Measurements from ENCODE around the gene USP50.
"Not testable (repeated sequence)": the region's sequence is repeated elsewhere in the genome, so short reads cannot be mapped to it uniquely, and the experiment has no call there.

The USP50 gene

GRCh38 chr15:50494547-50494946 is 51.9 kb downstream of the USP50 start:
- peaks cover 91% of the 10 kb centered on the region for H3K36me3 ChIP-seq (ENCODE audit: insufficient read depth, low read length)
- not testable (repeated sequence) for H2AFZ ChIP-seq (ENCODE audit: low read depth, low read length); H3K4me3 ChIP-seq (ENCODE audit: low read length); H3K27me3 ChIP-seq (ENCODE audit: insufficient read depth, low read length); H3K9me3 ChIP-seq (ENCODE audit: low read length); H3K4me1 ChIP-seq (ENCODE audit: insufficient read depth, low read length)

DNA sequence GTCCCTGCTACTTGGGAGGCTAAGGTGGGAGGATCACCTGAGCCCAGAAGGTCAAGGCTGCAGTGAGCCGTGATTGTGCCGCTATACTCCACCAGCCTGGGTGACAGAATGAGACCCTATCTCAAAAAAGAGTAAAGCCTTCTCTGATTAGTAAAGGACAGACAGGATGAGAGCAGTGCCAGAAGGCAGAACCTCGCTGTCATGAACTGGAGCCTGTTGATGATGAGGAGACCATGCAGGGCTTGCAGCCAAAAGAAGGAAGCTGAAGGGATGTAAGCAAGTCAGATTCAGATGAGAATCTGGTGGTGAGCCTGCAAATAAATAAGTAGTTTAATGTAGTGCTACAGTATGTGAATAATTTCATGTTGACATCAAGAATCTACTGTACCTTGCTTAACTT is 52.8 kb downstream of the USP50 start:
- H3K9me3 ChIP-seq (ENCODE audit: low read length), result no peaks in the 10 kb centered on the region
- H3K36me3 ChIP-seq (ENCODE audit: insufficient read depth, low read length), result peaks cover 89% of the 10 kb centered on the region
- H3K4me1 ChIP-seq (ENCODE audit: insufficient read depth, low read length), result no peaks in the 10 kb centered on the region
- no peak overlapping the region for H2AFZ ChIP-seq (ENCODE audit: low read depth, low read length)
- no peaks in the 10 kb centered on the region for H3K27me3 ChIP-seq (ENCODE audit: insufficient read depth, low read length)
- no peak overlapping the region for H3K4me3 ChIP-seq (ENCODE audit: low read length)

- no peaks in the 10 kb centered on the region for H3K4me1 ChIP-seq (ENCODE audit: insufficient read depth, low read length)
- no peaks in the 10 kb centered on the region for H3K27me3 ChIP-seq (ENCODE audit: insufficient read depth, low read length)
- H3K9me3 ChIP-seq (ENCODE audit: low read length), result no peaks in the 10 kb centered on the region
- peaks cover 75% of the 10 kb centered on the region for H3K36me3 ChIP-seq (ENCODE audit: insufficient read depth, low read length)
- no peak overlapping the region for H2AFZ ChIP-seq (ENCODE audit: low read depth, low read length)
- H3K4me3 ChIP-seq (ENCODE audit: low read length), result no peak overlapping the region
These were observed 59.2 kb downstream of the USP50 start for GRCh38 chr15:50487287-50487686.

DNA sequence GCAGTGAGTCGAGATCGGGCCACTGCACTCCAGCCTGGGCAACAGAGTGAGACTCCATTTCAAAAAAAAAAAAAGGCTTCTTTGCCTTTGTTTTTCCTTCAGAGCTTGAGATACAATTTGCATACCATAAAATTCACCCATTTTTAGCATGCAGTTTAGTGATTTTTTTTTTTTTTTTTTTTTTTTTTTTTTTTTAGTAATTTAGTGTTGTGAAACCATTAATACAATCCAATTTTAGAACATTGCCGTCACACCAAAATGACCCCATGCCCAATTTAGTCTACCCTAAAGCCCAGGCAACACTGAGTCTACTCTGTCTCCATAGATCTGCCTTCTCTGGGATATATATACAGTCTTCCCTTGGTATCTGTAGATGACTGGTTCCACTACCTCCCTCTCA is 61.1 kb downstream of the USP50 start:
- Histone ChIP-seq H3K36me3 (ENCODE audit: insufficient read depth, low read length) (peaks cover 75% of the 10 kb centered on the region), H3K4me3 (ENCODE audit: low read length) (no peak overlapping the region), H3K4me1 (ENCODE audit: insufficient read depth, low read length) (no peaks in the 10 kb centered on the region), H2AFZ (ENCODE audit: low read depth, low read length) (no peak overlapping the region), H3K27me3 (ENCODE audit: insufficient read depth, low read length) (no peaks in the 10 kb centered on the region), H3K9me3 (ENCODE audit: low read length) (no peaks in the 10 kb centered on the region)

- Histone ChIP-seq H3K36me3 (ENCODE audit: insufficient read depth, low read length) (peaks cover 75% of the 10 kb centered on the region), H3K27me3 (ENCODE audit: insufficient read depth, low read length) (no peaks in the 10 kb centered on the region), H3K4me1 (ENCODE audit: insufficient read depth, low read length) (no peaks in the 10 kb centered on the region), H2AFZ (ENCODE audit: low read depth, low read length) (no peak overlapping the region), H3K4me3 (ENCODE audit: low read length) (no peak overlapping the region), H3K9me3 (ENCODE audit: low read length) (no peaks in the 10 kb centered on the region)
These were observed 61.7 kb downstream of the USP50 start for GRCh38 chr15:50484781-50485180.

GRCh38 chr15:50476143-50476542 is 70.3 kb downstream of the USP50 start:
- Histone ChIP-seq H3K36me3 (ENCODE audit: insufficient read depth, low read length) (peaks cover 53% of the 10 kb centered on the region), H3K4me3 (ENCODE audit: low read length) (no peak overlapping the region), H2AFZ (ENCODE audit: low read depth, low read length) (no peak overlapping the region), H3K4me1 (ENCODE audit: insufficient read depth, low read length) (no peaks in the 10 kb centered on the region), H3K27me3 (ENCODE audit: insufficient read depth, low read length) (no peaks in the 10 kb centered on the region), H3K9me3 (ENCODE audit: low read length) (no peaks in the 10 kb centered on the region)

GRCh38 chr15:50471072-50471471 is 75.4 kb downstream of the USP50 start:
- Histone ChIP-seq H3K27me3 (ENCODE audit: insufficient read depth, low read length) (no peaks in the 10 kb centered on the region), H3K36me3 (ENCODE audit: insufficient read depth, low read length) (peaks cover 37% of the 10 kb centered on the region), H2AFZ (ENCODE audit: low read depth, low read length) (no peak overlapping the region), H3K4me1 (ENCODE audit: insufficient read depth, low read length) (no peaks in the 10 kb centered on the region), H3K9me3 (ENCODE audit: low read length) (no peaks in the 10 kb centered on the region), H3K4me3 (ENCODE audit: low read length) (no peak overlapping the region)

GRCh38 chr15:50463423-50464358 is 82.8 kb downstream of the USP50 start:
- Histone ChIP-seq H3K27me3 (ENCODE audit: insufficient read depth, low read length) (no peaks in the 10 kb centered on the region), H3K9me3 (ENCODE audit: low read length) (no peaks in the 10 kb centered on the region), H3K4me1 (ENCODE audit: insufficient read depth, low read length) (no peaks in the 10 kb centered on the region), H3K36me3 (ENCODE audit: insufficient read depth, low read length) (peaks cover 49% of the 10 kb centered on the region), H2AFZ (ENCODE audit: low read depth, low read length) (no peak overlapping the region), H3K4me3 (ENCODE audit: low read length) (no peak overlapping the region)

DNA sequence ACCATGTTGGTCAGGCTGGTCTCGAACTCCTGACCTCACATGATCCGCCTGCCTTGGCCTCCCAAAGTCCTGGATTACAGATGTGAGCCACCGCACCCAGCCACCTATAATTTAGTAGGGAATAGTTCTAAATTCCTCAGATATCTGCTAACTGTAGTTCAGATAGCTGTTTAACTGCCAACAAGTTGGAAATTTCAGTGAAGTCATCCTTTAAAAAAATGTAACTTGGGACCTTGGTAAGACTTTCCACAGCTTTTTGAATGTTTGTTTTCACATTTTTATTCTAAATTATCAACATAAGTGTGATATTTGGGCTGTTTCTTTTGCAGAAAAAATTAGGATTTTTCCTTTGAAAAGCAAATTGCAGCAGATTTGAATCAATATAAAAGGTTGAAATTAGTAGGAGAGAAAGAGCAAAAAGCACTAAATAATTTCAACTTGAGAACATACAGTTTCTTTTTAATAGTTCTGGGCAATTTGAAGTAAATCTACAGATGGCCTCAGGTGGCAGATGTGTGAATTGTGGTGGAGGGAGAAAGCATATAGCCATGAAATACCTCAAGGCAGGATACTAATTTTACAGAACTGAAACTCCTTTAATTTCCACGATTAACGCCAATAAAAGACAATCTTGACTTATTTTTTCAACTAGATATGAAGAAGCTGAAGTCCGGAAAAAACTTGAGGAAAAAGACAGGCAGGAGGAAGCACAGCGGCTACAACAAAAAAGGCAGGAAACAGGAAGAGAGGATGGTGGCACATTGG is 87.9 kb downstream of the USP50 start:
- Histone ChIP-seq H3K4me1 (ENCODE audit: insufficient read depth, low read length) (no peaks in the 10 kb centered on the region), H3K36me3 (ENCODE audit: insufficient read depth, low read length) (peaks cover 41% of the 10 kb centered on the region), H3K9me3 (ENCODE audit: low read length) (no peaks in the 10 kb centered on the region), H2AFZ (ENCODE audit: low read depth, low read length) (no peak overlapping the region), H3K4me3 (ENCODE audit: low read length) (no peak overlapping the region), H3K27me3 (ENCODE audit: insufficient read depth, low read length) (no peaks in the 10 kb centered on the region)

DNA sequence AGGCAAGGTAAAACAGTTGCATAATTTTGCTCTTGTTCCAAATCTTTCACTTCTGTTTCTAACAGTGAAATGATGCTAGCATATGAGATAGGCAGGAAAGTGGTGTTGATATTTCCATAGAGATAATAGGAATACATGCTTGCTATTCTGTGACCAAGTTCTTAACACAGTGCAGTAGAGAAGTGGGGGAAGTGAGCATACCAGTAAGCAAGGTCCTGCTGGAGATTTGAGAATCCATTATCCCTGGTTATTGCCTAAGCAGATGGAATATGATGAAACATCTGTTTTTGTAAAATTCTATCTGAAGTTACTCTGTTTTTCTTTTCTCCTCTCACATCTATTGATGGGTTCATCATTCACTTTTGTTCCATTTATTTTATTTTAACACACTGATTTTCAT is 93.5 kb downstream of the USP50 start:
- H3K4me3 ChIP-seq (ENCODE audit: low read length), result no peak overlapping the region
- no peaks in the 10 kb centered on the region for H3K27me3 ChIP-seq (ENCODE audit: insufficient read depth, low read length)
- no peak overlapping the region for H2AFZ ChIP-seq (ENCODE audit: low read depth, low read length)
- no peaks in the 10 kb centered on the region for H3K9me3 ChIP-seq (ENCODE audit: low read length)
- no peaks in the 10 kb centered on the region for H3K4me1 ChIP-seq (ENCODE audit: insufficient read depth, low read length)
- H3K36me3 ChIP-seq (ENCODE audit: insufficient read depth, low read length), result peaks cover 31% of the 10 kb centered on the region
